ENCODE measurements around the gene AKR1B1.

AKR1B1 gene

DNA sequence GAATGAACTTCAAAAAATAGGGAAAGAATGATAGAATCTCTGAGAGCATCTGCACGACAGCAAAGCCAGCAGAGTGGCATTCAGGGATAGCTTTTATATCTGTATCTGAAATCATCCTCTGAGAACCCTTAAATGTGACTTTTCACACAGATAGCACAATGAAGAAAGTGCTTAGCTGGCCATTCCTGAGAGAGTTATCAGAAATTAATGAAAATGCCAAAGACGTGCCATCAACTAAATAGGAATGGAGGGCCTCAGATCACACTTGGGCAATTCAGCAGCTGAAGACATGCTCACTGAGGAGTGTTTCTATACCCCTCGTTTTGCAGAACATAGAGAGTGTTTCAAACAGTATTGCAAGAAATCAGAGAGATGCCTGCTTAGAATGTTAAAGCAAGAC lies 51.6 kb downstream of the AKR1B1 start:
- DNase-seq: no peak

DNA sequence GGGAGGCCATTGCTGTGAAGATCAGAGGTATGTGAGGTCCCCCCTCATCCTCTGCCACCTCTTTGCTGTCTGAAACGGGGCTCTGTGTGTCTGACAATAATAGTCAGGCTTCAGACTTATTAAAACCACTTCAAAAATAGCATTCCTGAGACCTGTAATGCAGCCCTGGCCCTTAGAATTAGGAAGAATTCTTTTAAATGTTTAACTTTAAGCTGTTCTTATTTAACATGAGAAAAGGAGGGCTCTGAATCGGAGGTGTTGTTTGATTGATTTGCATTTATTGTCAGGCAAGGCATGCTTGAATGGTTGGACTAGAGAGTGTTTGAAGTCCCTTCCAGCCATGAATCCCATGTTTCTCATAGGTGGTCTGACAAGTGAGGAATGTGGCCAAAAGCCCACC lies 52.5 kb downstream of the AKR1B1 start:
- DNase-seq: no peak

DNA sequence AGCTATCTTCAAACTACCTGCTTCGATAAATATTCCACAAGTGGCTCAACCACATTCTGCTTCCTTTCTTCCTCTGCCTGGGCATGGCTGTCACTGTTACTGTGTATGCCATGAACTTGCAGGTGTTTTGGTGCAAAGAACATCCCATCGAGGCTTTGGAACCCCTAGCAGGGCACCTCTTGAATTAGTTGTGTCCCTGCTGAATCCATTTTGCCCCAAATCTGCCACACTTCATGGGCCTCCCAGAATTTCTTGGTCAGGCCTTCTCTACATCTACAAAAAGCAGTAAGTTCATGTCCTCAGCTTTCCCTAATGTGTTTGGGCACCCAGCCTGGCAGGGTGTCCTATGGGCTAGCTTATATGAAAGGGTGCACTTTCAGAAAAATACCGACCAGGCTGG lies 53.6 kb downstream of the AKR1B1 start:
- no peak for DNase-seq

DNA sequence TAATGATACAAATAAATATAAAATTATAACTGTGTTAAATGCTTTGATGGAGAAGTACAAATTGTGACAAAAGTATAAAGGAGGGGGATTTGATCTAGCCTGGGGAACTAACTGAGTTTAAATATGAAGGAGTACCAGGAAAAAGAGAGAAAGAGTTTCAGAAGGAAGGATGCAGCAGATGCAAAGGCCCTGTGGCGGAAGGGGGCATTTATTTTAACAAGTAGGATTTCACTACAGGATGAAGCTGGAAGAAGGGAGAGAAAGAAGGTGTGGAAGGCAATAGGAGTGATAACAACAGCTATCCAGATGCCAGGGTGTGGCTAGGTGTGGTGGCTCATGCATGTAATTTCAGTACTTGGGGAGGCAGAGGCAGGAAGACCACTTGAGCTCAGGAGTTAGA lies 55.8 kb downstream of the AKR1B1 start:
- DNase-seq: no peak

DNA sequence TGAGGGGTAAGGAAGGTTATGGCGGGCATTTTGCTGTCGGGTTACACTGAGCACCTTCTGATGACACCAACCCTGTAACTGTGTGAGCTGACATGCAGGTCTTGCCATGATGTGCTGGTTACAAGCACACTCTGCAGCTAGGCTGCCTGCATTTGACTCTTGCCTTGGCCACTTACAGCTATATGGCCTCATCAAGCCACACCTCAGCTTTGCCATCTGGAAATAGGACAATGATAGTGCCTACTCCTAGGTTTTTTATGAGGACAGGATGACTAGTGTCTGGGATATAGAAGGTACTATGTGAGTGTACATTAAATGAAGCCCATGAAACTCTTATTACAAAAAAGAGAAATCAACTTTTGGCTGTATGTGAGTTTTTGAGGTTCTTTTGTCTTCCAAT lies 58.0 kb downstream of the AKR1B1 start:
- no peak for DNase-seq

DNA sequence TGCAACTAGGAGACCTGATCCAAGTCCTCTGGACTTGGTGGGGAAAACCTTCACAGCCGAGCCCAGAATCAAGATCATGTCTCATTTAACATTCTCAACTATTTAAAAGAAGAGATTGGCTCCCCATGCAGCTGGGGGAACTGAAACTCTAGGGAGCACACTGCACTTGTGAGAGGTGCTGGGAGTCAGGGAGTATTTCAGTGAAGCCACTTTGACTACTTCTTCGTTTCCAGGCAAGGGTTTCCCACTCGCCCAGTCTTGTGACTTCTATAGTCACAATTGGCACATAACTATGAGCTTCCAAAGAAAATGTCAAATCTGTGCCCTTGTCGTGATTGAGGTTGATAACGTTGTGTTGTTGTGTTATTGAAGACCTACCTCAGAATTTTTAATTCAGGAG lies 62.9 kb downstream of the AKR1B1 start:
- DNase-seq: no peak

DNA sequence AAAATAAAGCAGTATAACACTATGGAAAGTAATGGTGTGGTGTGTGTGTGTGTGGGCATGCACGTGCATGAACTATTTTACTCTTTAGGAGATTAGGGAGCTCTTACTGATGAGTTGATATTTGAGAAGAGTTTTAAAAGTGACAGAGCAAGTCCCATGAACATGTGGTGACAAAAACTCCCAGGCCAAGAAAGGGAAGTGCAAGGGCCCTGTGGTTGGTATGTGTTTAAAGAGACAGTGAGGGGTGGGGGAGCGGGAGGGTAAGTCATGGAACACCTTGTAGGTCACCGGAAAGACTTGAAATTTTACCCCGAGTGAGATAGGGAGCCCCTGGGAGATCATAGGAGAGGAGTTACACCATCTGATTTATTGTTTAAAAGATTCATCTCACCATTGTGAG lies 63.3 kb downstream of the AKR1B1 start:
- no peak for DNase-seq

DNA sequence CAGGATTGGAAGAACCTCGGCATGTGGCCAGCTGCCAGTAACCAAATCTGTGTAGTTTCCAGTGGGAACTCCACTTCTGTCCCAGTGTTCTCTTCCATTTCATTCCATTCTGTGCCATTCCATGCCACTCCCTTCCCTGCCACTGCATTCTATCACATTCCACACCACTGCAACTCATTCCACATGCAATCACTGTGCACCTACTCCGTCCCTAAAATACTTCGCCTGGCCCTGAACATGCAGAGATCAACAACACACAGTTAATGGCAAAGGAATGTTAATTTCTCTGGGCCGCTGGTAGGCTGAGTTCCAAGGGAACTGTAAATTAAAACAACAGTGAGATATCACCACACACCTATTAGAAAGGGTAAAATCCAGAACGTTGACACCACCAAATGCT lies 64.8 kb downstream of the AKR1B1 start:
- DNase-seq: no peak

All from Kasumi-1 (cell line).